Parathyroid adenoma (tissue), 2 donors: ENCODE measurements around the gene UBASH3A.
A peak's percentile ranks its signal among the peaks of the same experiment; 100 is the strongest.

Experiments used
- H2AFZ ChIP-seq: fragments of 300-600 bp; sonication (generic); one replicate; pipeline ENCODE4 v1.7.0; 2017; ENCODE audit warnings: antibody characterized with exemption, mild to moderate bottlenecking
- H3K27ac ChIP-seq: fragments of 300-600 bp; sonication (generic); one replicate; pipeline ENCODE4 v1.7.0; 2017
- H3K27me3 ChIP-seq: fragments of 300-600 bp; sonication (generic); one replicate; pipeline ENCODE4 v1.7.0; 2017; ENCODE audit warnings: low read length; ENCODE audit not compliant: control insufficient read depth, insufficient read depth
- H3K36me3 ChIP-seq: fragments of 300-600 bp; sonication (generic); one replicate; pipeline ENCODE4 v1.7.0; 2017; ENCODE audit warnings: low read length; ENCODE audit not compliant: control insufficient read depth, insufficient read depth
- H3K4me1 ChIP-seq: fragments of 300-600 bp; sonication (generic); one replicate; pipeline ENCODE4 v1.7.0; 2017; ENCODE audit warnings: control low read depth
- H3K4me2 ChIP-seq: fragments of 300-600 bp; sonication (generic); one replicate; pipeline ENCODE4 v1.7.0; 2017; ENCODE audit warnings: low read length
- H3K4me3 ChIP-seq: fragments of 300-600 bp; sonication (generic); one replicate; pipeline ENCODE4 v1.7.0; 2017; ENCODE audit warnings: low read depth, low read length
- H3K79me2 ChIP-seq: fragments of 300-600 bp; sonication (generic); one replicate; pipeline ENCODE4 v1.7.0; 2017; ENCODE audit warnings: control low read depth
- H3K9ac ChIP-seq: fragments of 300-600 bp; sonication (generic); one replicate; pipeline ENCODE4 v1.7.0; 2017; ENCODE audit warnings: mild to moderate bottlenecking
- H3K9me3 ChIP-seq: fragments of 300-600 bp; sonication (generic); one replicate; pipeline ENCODE4 v1.7.0; 2017; ENCODE audit warnings: low read length; ENCODE audit not compliant: control insufficient read depth
- CTCF ChIP-seq: fragments of 300-600 bp; sonication (generic); IDR thresholded peaks from one replicate; pipeline ENCODE4 v1.7.0; 2017; ENCODE audit warnings: antibody characterized with exemption, mild to moderate bottlenecking
- donor health status: primary hyperparathyroidism.

Gene UBASH3A

GRCh38 chr21:42448686-42449085 is 45.0 kb downstream of the UBASH3A start:
- Histone ChIP-seq H3K27ac (no peak overlapping the region), H3K4me3 (no peak overlapping the region), H3K36me3 (no peaks in the 10 kb centered on the region), H3K9me3 (no peaks in the 10 kb centered on the region), H3K79me2 (no peaks in the 10 kb centered on the region), H3K4me2 (no peak overlapping the region), H3K9ac (no peak overlapping the region), H3K27me3 (no peaks in the 10 kb centered on the region), H2AFZ (no peak overlapping the region), H3K4me1 (no peaks in the 10 kb centered on the region)
- TF ChIP-seq CTCF: no peak

- no peak overlapping the region for H3K9ac ChIP-seq
- TF ChIP-seq CTCF: no peak
- H3K27me3 ChIP-seq: no peaks in the 10 kb centered on the region
- H3K4me1 ChIP-seq: peaks cover 9% of the 10 kb centered on the region
- no peak overlapping the region for H2AFZ ChIP-seq
- H3K27ac ChIP-seq: no peak overlapping the region
- no peak overlapping the region for H3K4me2 ChIP-seq
- H3K36me3 ChIP-seq: no peaks in the 10 kb centered on the region
- H3K4me3 ChIP-seq: no peak overlapping the region
- no peaks in the 10 kb centered on the region for H3K79me2 ChIP-seq
- H3K9me3 ChIP-seq: no peaks in the 10 kb centered on the region
Observed at GRCh38 chr21:42451941-42452340, 48.2 kb downstream of the UBASH3A start.

- no peak overlapping the region for H3K4me2 ChIP-seq
- no peaks in the 10 kb centered on the region for H3K79me2 ChIP-seq
- H3K4me3 ChIP-seq: no peak overlapping the region
- no peak overlapping the region for H3K27ac ChIP-seq
- no peak for TF ChIP-seq CTCF
- peaks cover 9% of the 10 kb centered on the region for H3K4me1 ChIP-seq
- no peak overlapping the region for H2AFZ ChIP-seq
- no peaks in the 10 kb centered on the region for H3K36me3 ChIP-seq
- no peaks in the 10 kb centered on the region for H3K9me3 ChIP-seq
- H3K9ac ChIP-seq: no peak overlapping the region
- H3K27me3 ChIP-seq: no peaks in the 10 kb centered on the region
Observed at GRCh38 chr21:42452401-42453223, 48.9 kb downstream of the UBASH3A start.

- H3K79me2 ChIP-seq: no peaks in the 10 kb centered on the region
- peak overlapping the region; percentile 54 for H3K27ac ChIP-seq
- no peaks in the 10 kb centered on the region for H3K27me3 ChIP-seq
- H3K9ac ChIP-seq: no peak overlapping the region
- no peak overlapping the region for H3K4me3 ChIP-seq
- H3K4me2 ChIP-seq: no peak overlapping the region
- TF ChIP-seq CTCF: no peak
- H2AFZ ChIP-seq: peak overlapping the region; percentile 66
- H3K9me3 ChIP-seq: no peaks in the 10 kb centered on the region
- H3K36me3 ChIP-seq: no peaks in the 10 kb centered on the region
- peaks cover 9% of the 10 kb centered on the region for H3K4me1 ChIP-seq
Observed at GRCh38 chr21:42453224-42453985, 49.7 kb downstream of the UBASH3A start.
